Ureter (tissue), 1 donor: ENCODE measurements around the gene MARVELD3. TPM values are rescaled to one million over a fixed set of nuclear protein-coding genes. Genes with fewer than 3 reads are reported as not detected.
"Not testable (repeated sequence)": the region's sequence is repeated elsewhere in the genome, so short reads cannot be mapped to it uniquely, and the experiment has no call there.

Experiments used
- DNase-seq: peaks from one replicate; pipeline ENCODE4 v3.0.0-alpha.2; 2020; ENCODE audit warnings: low spot score
- total RNA-seq: library from RNA; stranded (reverse); gene quantifications from one replicate; pipeline ENCODE4 v1.2.4, GENCODE V29; 2023
- donor health status: DM: yes; HTN: yes; CAD: no.

MARVELD3 gene, protein sequence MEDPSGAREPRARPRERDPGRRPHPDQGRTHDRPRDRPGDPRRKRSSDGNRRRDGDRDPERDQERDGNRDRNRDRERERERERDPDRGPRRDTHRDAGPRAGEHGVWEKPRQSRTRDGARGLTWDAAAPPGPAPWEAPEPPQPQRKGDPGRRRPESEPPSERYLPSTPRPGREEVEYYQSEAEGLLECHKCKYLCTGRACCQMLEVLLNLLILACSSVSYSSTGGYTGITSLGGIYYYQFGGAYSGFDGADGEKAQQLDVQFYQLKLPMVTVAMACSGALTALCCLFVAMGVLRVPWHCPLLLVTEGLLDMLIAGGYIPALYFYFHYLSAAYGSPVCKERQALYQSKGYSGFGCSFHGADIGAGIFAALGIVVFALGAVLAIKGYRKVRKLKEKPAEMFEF
- total RNA-seq = 12.5 TPM

- peak; percentile 87 for DNase-seq
Observed at GRCh38 chr16:71626018-71626857, at the start of gene MARVELD3. Gene MARVELD3, plus strand, starts transcription at chr16:71626184. Its CDS starts 46 bp downstream, at chr16:71626230.

- DNase-seq = no peak
Observed at GRCh38 chr16:71576971-71577370, 49.0 kb upstream of the MARVELD3 start, which contains the start of gene TAT. Gene TAT, minus strand, starts transcription at chr16:71577092. Its CDS starts 677 bp downstream, at chr16:71576415.

GRCh38 chr16:71582553-71582848 lies 43.5 kb upstream of the MARVELD3 start:
- not testable (repeated sequence) for DNase-seq

DNA sequence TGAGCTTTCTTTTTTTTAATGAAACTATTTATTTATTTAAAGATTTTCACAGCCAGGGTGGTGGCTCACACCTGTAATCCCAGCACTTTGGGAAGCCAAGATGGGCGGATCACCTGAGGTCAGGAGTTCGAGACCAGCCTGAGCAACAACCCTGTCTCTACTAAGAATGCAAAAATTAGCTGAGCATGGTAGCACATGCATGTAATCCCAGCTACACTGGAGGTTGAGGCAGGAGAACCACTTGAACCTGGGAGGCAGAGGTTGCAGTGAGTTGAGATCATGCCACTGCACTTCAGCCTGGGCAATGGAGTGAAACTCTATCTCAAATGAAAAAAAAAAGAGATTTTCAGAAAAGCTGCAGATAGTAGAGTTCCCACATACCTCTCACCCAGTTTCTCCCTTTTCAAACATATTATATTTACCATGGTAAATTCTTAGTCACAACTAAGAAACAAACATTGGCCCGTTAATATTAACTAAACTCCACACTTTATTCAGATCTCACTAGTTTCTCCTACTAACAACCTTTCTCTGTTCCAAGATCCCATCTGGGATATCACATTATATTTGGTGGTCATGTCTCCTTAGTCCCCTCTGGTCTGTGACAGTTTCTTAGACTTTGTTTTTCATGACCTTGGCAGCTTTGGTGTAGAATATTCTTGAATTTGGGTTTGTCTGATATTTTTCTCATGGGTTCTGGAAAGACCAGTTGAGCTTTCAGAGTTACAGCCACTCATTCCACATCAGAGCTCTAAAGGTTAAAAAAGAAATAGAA lies 41.3 kb upstream of the MARVELD3 start:
- DNase-seq = no peak

DNA sequence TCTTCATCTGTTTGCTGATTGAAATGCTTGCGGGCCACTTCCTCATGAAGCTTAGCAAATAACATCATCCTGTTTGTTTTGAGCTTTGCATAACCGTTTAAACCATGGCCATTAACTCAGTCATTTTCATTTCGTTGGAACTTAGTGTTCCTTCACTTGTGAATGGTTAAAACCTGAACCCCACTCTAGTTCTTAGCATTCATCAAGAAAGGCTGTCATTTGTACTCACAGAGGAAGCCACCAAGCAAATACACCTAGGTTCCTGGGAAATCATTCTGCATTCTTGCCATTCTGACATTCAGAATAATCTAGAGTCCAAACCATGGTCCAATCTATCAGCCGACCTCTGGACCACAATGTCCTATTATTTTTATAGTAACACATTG lies 40.7 kb upstream of the MARVELD3 start:
- no peak for DNase-seq

- DNase-seq = not testable (repeated sequence)
Observed at GRCh38 chr16:71589334-71589733, 36.6 kb upstream of the MARVELD3 start.

DNA sequence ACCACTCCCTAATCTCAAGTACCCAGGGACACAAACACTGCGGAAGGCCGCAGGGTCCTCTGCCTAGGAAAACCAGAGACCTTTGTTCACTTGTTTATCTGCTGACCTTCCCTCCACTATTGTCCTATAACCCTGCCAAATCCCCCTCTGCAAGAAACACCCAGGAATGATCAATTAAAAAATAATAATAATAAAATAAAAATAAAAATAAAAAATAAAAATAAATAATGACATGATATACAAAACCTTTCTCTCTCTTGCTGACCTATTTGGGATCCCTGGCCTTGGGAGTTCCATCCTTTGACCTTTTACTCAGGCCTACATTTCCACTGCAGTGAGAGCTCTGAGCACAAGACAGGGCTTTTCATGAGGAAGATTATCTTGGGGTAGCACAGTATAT lies 35.9 kb upstream of the MARVELD3 start:
- not testable (repeated sequence) for DNase-seq

DNA sequence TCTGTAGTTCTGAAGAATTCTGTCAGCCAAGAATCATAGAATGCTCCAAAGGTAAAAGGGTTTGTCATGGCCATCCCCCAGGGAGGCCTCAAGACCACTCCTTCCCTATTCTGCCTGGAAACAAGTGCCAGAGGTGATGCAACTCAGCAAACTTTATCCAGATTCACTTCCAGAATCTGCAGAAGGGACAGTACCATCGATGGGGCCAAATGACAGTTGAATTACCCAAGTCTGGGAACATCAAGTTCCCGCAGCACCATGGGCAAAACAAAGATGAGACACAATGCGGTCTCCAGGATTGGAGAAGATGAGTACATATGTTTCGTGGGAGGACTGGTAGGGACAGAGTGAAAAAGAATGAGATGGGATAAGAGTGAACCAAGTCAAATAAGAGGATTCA lies 35.4 kb upstream of the MARVELD3 start:
- no peak for DNase-seq

- no peak for DNase-seq
Observed at GRCh38 chr16:71591917-71592316, 34.1 kb upstream of the MARVELD3 start.

- no peak for DNase-seq
Observed at GRCh38 chr16:71593048-71593999, 32.7 kb upstream of the MARVELD3 start.

- DNase-seq = no peak
Observed at GRCh38 chr16:71594000-71594646, 31.9 kb upstream of the MARVELD3 start.

GRCh38 chr16:71595340-71595826 lies 30.6 kb upstream of the MARVELD3 start:
- DNase-seq = not testable (repeated sequence)

- DNase-seq = not testable (repeated sequence)
Observed at GRCh38 chr16:71598426-71598825, 27.6 kb upstream of the MARVELD3 start.

DNA sequence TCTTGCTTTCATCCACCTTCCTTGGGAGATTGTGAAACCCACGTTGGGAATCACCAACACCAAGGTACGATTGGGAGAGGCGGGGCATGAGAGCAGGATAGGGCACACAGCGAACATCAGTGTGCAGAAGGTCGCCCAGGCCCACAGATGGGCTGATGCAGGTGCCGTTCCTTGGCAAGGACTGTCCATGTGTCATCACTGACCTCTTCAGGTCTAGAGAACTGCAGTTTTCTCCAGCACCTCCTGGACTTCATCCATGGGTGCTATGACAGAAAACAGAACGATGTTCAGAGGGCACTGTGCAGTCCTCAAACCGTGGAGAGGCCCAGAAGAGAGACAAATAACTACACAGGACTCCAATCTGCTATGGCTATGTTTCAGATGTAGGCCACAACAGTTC lies 25.2 kb upstream of the MARVELD3 start:
- DNase-seq = no peak

DNA sequence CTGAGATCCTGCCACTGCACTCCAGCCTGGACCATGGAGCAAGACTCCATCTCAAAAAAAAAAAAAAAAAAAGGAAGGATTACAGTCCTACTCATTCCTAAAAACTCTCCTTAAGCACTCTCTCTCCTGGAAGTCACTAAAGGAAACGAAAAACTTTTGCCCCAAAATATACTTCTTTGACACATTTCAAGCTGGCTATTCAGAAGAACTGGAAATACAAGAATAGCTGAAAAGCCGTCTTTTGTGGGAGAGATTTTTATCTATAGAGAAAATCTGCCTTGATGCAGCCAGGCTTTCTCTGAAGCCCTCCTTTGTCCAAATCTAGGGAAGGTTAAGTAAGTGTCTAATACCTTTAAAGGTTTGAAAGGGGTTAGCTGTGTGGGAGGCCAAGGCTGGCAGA lies 16.9 kb upstream of the MARVELD3 start:
- no peak for DNase-seq

- DNase-seq = no peak
Observed at GRCh38 chr16:71610447-71610846, 15.5 kb upstream of the MARVELD3 start.

- peak; percentile 75 for DNase-seq
Observed at GRCh38 chr16:71610936-71611871, 14.8 kb upstream of the MARVELD3 start.

GRCh38 chr16:71614956-71615355 lies 11.0 kb upstream of the MARVELD3 start:
- not testable (repeated sequence) for DNase-seq

DNA sequence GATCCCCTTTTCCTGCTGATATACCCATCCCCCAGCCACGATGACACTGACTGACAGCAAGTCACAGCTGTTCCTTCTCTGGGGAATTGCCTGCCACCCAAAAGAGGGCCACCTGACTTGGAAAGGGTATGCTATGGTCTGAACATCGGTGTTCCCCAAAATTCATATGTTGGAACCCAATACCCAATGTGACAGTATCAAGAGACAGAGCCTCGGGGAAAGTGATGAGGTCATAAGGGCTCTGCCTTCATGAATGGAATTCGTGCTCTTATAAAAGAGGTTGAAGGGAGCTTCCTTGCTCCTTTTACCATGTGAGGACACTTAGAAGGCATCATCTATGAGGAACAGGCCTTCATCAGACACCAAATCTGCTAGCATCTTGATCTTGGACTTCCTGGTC lies 7.6 kb upstream of the MARVELD3 start:
- DNase-seq = no peak
